ENCODE measurements around the gene UCHL5. TPM values are rescaled to one million over a fixed set of nuclear protein-coding genes. Genes with fewer than 3 reads are reported as not detected.

The UCHL5 gene
- total and polyA plus RNA-seq, 2 of the 13 experiments (the other 11 are each of a cell fraction or from before 2014, with no cell fraction given), result 18.2 to 44.1 TPM

DNA sequence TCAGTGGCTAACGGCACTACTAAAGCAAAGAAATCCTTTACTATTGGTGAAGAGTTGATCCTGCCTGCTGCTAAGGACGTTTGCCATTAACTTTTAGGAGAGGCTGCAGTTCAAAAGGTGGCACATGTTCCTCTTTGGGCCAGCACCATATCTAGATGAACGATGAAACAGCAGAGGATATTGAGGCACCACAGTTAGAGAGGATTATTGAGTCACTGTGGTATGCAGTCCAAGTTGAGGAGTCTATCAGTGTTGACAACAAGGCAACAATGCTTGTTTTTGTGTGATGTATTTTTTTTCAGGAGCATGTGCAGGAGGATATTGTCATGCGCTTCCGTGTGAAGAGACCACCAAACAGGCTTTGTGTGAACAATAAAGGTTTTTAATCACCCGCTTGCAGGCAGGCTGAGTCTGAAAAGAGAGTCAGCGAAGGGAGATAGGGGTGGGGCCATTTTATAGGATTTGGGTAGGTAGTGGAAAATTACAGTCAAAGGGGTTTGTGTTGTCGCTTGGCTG, 80.9 kb downstream of the UCHL5 start:
- H3K36me3 ChIP-seq (replicated peaks in 1 of 2; ENCODE audit: control insufficient read depth in 1 of 2, insufficient read depth in 2 of 2, low read length in 2 of 2), result no peaks in the 10 kb centered on the region
- no TSS peak for BruUV-seq (replicated peaks)
- no peak for FAIRE-seq
- WGBS (ENCODE audit: low lambda C conversion rate), result 81% methylated on average over 8 of the region's 8 CpGs
- H3K4me3 ChIP-seq (replicated peaks in 1 of 3; ENCODE audit: insufficient read depth in 1 of 3, low read depth in 2 of 3, low read length in 3 of 3), result no peak overlapping the region
- DNase-seq (ENCODE audit: low spot score), result no peak
- no peaks in the 10 kb centered on the region for H3K9me3 ChIP-seq (ENCODE audit: low read length)
- POLR2A ChIA-PET, result no interaction called here
- no peak for TF ChIP-seq NR3C1 (CRISPR knock-in tag; IDR thresholded peaks at IDR 0.05)
- TF ChIP-seq GLMP (CRISPR knock-in tag; IDR thresholded peaks at IDR 0.05; ENCODE audit: borderline replicate concordance), result no peak
- no peak for TF ChIP-seq ZBTB21 (CRISPR knock-in tag; IDR thresholded peaks at IDR 0.05)
- TF ChIP-seq TIGD3 (CRISPR knock-in tag; IDR thresholded peaks at IDR 0.05; ENCODE audit: borderline replicate concordance), result no peak
- no peak for TF ChIP-seq ZNF776 (CRISPR knock-in tag; IDR thresholded peaks at IDR 0.05)
- CTCF ChIA-PET (ENCODE audit: low intra/inter-chr PET ratio, low total read pairs), result no interaction called here
- no peaks in the 10 kb centered on the region; a peak in 1 of 5 replicates for H3K27me3 ChIP-seq (ENCODE audit: control insufficient read depth in 1 of 2, insufficient read depth in 2 of 2, low read length in 2 of 2)
- no peak overlapping the region for H3K27ac ChIP-seq (ENCODE audit: extremely low read length, insufficient read depth, low read length)
- H3K4me2 ChIP-seq (ENCODE audit: low read depth, low read length), result no peak overlapping the region
- intact Hi-C loops (cut with micrococcal nuclease; ENCODE audit: unreplicated experiment) (no loop called here), in situ Hi-C loops (cut with HindIII; ENCODE audit: extremely low pct_ligation_motif_present, low pct_unique_long_range_greater_than_20kb) (no loop called here)
- no peaks in the 10 kb centered on the region for H4K20me1 ChIP-seq (ENCODE audit: insufficient read depth, low read length)
- H2AFZ ChIP-seq (ENCODE audit: low read length), result no peak overlapping the region
- H3K4me1 ChIP-seq (ENCODE audit: insufficient read depth, low read length), result no peaks in the 10 kb centered on the region
- no peak for ATAC-seq
- no peak overlapping the region for H3K9ac ChIP-seq (ENCODE audit: insufficient read depth, low read depth, low read length)
- H3K79me2 ChIP-seq (ENCODE audit: insufficient read depth, low read length), result no peaks in the 10 kb centered on the region

Data from HepG2 (cell line).